IMR-90 (cell line): ENCODE results near the gene DAB1. TPM values are rescaled to one million over a fixed set of nuclear protein-coding genes. Genes with fewer than 3 reads are reported as not detected.

Source experiments
- ATAC-seq: fragments of 200-7000 bp; cut with Tn5 transposase; 2 replicates; pipeline ENCODE4 v1.9.1; 2020; ENCODE audit warnings: low read depth, mild to moderate bottlenecking, moderate library complexity
- BruUV-seq: library from RNA; stranded (reverse); fragments of 400-500 nt; replicated peaks from 2 replicates; lab custom pipeline; 2021; lab: Mats Ljungman, UMichigan
- CTCF ChIA-PET: fragments of 300-600 bp; formaldehyde crosslinking; extraction: SDS; loops from one replicate; lab custom pipeline; 2021; ENCODE audit warnings: antibody characterized with exemption; lab: Yijun Ruan, JAX
- POLR2A ChIA-PET: fragments of 300-600 bp; sonication (Branson Sonifier 250); formaldehyde crosslinking; loops from one replicate; lab custom pipeline; 2022; ENCODE audit warnings: antibody characterized with exemption; ENCODE audit not compliant: unreplicated experiment; lab: Charles Lee
- DNase-seq: peaks from one replicate; pipeline ENCODE4 v3.0.0; 2013
- H2AFZ ChIP-seq: replicated peaks from 2 replicates; pipeline ENCODE3; 2013; ENCODE audit warnings: low read length, mild to moderate bottlenecking; ENCODE audit not compliant: poor library complexity
- H2AK5ac ChIP-seq: 2 replicates; pipeline ENCODE4 v1.6.1; 2013; ENCODE audit warnings: low read depth, low read length, inconsistent platforms
- H2AK9ac ChIP-seq: replicated peaks from 2 replicates; pipeline ENCODE3; 2013; ENCODE audit warnings: mild to moderate bottlenecking, low read depth, low read length, moderate library complexity; ENCODE audit not compliant: poor library complexity
- H2BK120ac ChIP-seq: 2 replicates; pipeline ENCODE4 v1.6.1; 2013; ENCODE audit warnings: low read depth, low read length, inconsistent platforms
- H2BK15ac ChIP-seq: 3 replicates; pipeline ENCODE4 v1.6.1; 2013; ENCODE audit warnings: low read depth, low read length, inconsistent platforms
- H2BK20ac ChIP-seq: 2 replicates; pipeline ENCODE4 v1.6.1; 2013; ENCODE audit warnings: low read depth, mild to moderate bottlenecking, inconsistent platforms, low read length, moderate library complexity
- H2BK5ac ChIP-seq: 2 replicates; pipeline ENCODE4 v1.6.1; 2013; ENCODE audit warnings: mild to moderate bottlenecking, low read depth, low read length, inconsistent platforms; ENCODE audit not compliant: poor library complexity, severe bottlenecking
- H3K14ac ChIP-seq: replicated peaks from 2 replicates; pipeline ENCODE4 v1.6.1; 2013; ENCODE audit warnings: low read depth, low read length, inconsistent platforms
- H3K18ac ChIP-seq: 2 replicates; pipeline ENCODE4 v1.6.1; 2013; ENCODE audit warnings: low read depth, low read length, control low read depth
- H3K23ac ChIP-seq: 2 replicates; pipeline ENCODE4 v1.6.1; 2013; ENCODE audit warnings: low read depth, low read length, inconsistent platforms
- H3K27ac ChIP-seq: 2 replicates; pipeline ENCODE4 v1.5.1; 2013; ENCODE audit warnings: mild to moderate bottlenecking, control low read depth, low read length; ENCODE audit not compliant: insufficient read depth
- H3K27me3 ChIP-seq: 2 replicates; pipeline ENCODE4 v1.6.1; 2013; ENCODE audit warnings: low read length; ENCODE audit not compliant: control insufficient read depth, insufficient read depth
- H3K36me3 ChIP-seq: 2 replicates; pipeline ENCODE4 v1.6.1; 2013; ENCODE audit warnings: low read length, mixed read lengths; ENCODE audit not compliant: control insufficient read depth, insufficient read depth
- H3K4ac ChIP-seq: 2 replicates; pipeline ENCODE4 v1.6.1; 2013; ENCODE audit warnings: low read depth, low read length, inconsistent platforms
- H3K4me1 ChIP-seq: 2 replicates; pipeline ENCODE4 v1.6.1; 2013; ENCODE audit warnings: low read length, mixed read lengths; ENCODE audit not compliant: control insufficient read depth, insufficient read depth
- H3K4me2 ChIP-seq: 2 replicates; pipeline ENCODE4 v1.6.1; 2013; ENCODE audit warnings: low read depth, mild to moderate bottlenecking, control low read depth, low read length, moderate library complexity
- H3K4me3 ChIP-seq: 2 replicates; pipeline ENCODE4 v1.5.1; 2013; ENCODE audit warnings: low read depth, mild to moderate bottlenecking, control low read depth, low read length, moderate library complexity; ENCODE audit not compliant: insufficient read depth
- H3K56ac ChIP-seq: 2 replicates; pipeline ENCODE4 v1.6.1; 2013; ENCODE audit warnings: low read length, inconsistent platforms; ENCODE audit not compliant: insufficient read depth; ENCODE audit errors: extremely low read depth
- H3K79me1 ChIP-seq, 2 experiments: 2 replicates each; pipeline ENCODE4 v1.6.1; 2013; ENCODE audit warnings: low read length in 2 of 2, inconsistent platforms in 1 of 2, low read depth in 1 of 2
- H3K9ac ChIP-seq: 2 replicates; pipeline ENCODE4 v1.6.1; 2013; ENCODE audit warnings: low read depth, low read length, control low read depth
- H3K9me1 ChIP-seq: 2 replicates; pipeline ENCODE4 v1.6.1; 2013; ENCODE audit warnings: low read length, inconsistent platforms; ENCODE audit not compliant: insufficient read depth
- H3K9me3 ChIP-seq: 2 replicates; pipeline ENCODE4 v1.6.1; 2013; ENCODE audit warnings: low read length; ENCODE audit not compliant: control insufficient read depth, insufficient read depth
- H4K20me1 ChIP-seq: 2 replicates; pipeline ENCODE4 v1.6.1; 2013; ENCODE audit warnings: low read length, inconsistent platforms; ENCODE audit not compliant: insufficient read depth
- H4K5ac ChIP-seq: 2 replicates; pipeline ENCODE4 v1.6.1; 2013; ENCODE audit warnings: mild to moderate bottlenecking, low read depth, low read length, control low read depth
- H4K8ac ChIP-seq, 2 experiments: 2 replicates each; pipeline ENCODE4 v1.6.1; 2013; ENCODE audit warnings: low read depth in 2 of 2, low read length in 2 of 2, control low read depth in 1 of 2, inconsistent platforms in 1 of 2
- H4K91ac ChIP-seq: 2 replicates; pipeline ENCODE4 v1.6.1; 2013; ENCODE audit warnings: low read depth, low read length, inconsistent platforms; ENCODE audit not compliant: insufficient read depth
- POLR2A ChIP-seq: IDR thresholded peaks from 2 replicates; pipeline ENCODE4 v1.6.1; 2012; ENCODE audit warnings: mild to moderate bottlenecking, low read depth, low read length
- WGBS, 2 experiments: methylation state at CpG; one replicate each; pipeline versions ENCODE4 v1.1.5 to v1.1.7; 2013; ENCODE audit warnings: missing lambda C conversion rate in 2 of 2; ENCODE audit not compliant: insufficient read length in 1 of 2; ENCODE audit errors: extremely low coverage in 2 of 2; 5-methylcytosine and 5-hydroxymethylcytosine counted together
- dilution Hi-C: fragments of 300-500 bp; cut with HindIII; formaldehyde crosslinking; loops from one replicate; pipeline ENCODE4 v1.14.3; 2018; ENCODE audit warnings: low sequenced_read_pairs; ENCODE audit not compliant: unreplicated experiment
- in situ Hi-C: fragments of 300-500 bp; cut with MboI; formaldehyde crosslinking; loops from 3 replicates; pipeline ENCODE4 v1.14.3; 2019; ENCODE audit warnings: low sequenced_read_pairs, inconsistent platforms, mixed read lengths
- intact Hi-C: fragments of 100-400 bp; cut with micrococcal nuclease; formaldehyde crosslinking; loops from 2 replicates; pipeline ENCODE4 v1.10.0; 2022
- polyA plus RNA-seq, 3 experiments: library from polyadenylated mRNA; depleted of rRNA; stranded (reverse); fragments of >200 nt; gene quantifications; 2 replicates each; pipeline ENCODE4 v1.2.3, GENCODE V29; 2012; ENCODE audit warnings: low replicate concordance in 1 of 3
- total RNA-seq: library from RNA; depleted of rRNA; stranded (reverse); fragments of >200 nt; gene quantifications from 2 replicates; pipeline ENCODE4 v1.2.3, GENCODE V29; 2012

DAB1 gene
- total and polyA plus RNA-seq, 2 of the 4 experiments (the other 2 are of a cell fraction): 0.18 to 0.41 TPM

DNA sequence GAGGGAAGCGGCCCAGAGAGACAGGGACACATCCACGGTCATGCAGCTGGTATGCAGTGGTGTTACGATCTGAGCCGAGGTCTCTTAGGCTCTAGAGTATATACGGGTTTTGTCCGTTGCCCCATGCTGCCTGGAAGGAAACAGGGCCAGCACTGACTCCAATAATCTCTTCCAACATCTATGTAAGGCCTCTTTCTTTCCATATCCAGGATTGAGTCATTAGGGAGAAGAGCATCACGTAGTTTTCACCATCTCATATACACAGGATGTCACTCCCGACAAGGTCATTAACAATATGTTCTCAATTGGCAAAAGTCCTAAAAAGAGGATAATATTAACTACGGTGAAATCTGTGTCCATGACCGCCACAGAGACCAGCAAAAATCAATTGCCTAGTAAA is 462.4 kb downstream of the DAB1 start:
- no peak overlapping the region for H3K23ac ChIP-seq
- H3K9me3 ChIP-seq: no peaks in the 10 kb centered on the region
- DNase-seq (no peak), ATAC-seq (no peak)
- H3K9me1 ChIP-seq: no peaks in the 10 kb centered on the region
- H3K9ac ChIP-seq: no peak overlapping the region
- no peak overlapping the region for H2BK15ac ChIP-seq
- no peak overlapping the region for H4K5ac ChIP-seq
- no TSS peak for BruUV-seq
- H2AK5ac ChIP-seq: no peak overlapping the region
- no peak overlapping the region for H3K4ac ChIP-seq
- H3K14ac ChIP-seq: no peak overlapping the region
- H3K27ac ChIP-seq: no peak overlapping the region
- H3K27me3 ChIP-seq: no peaks in the 10 kb centered on the region; the same call in none of the 2 replicates
- no peak overlapping the region for H3K18ac ChIP-seq
- intact Hi-C loops (no loop called here), dilution Hi-C loops (no loop called here), in situ Hi-C loops (no loop called here)
- no peak overlapping the region for H3K4me2 ChIP-seq
- POLR2A ChIA-PET: no interaction called here
- no peak overlapping the region for H2AK9ac ChIP-seq
- H3K79me1 ChIP-seq: no peaks in the 10 kb centered on the region
- no peak overlapping the region for H2AFZ ChIP-seq
- no peaks in the 10 kb centered on the region for H3K4me1 ChIP-seq
- CTCF ChIA-PET: no interaction called here
- H4K91ac ChIP-seq: no peak overlapping the region
- no peak overlapping the region for H2BK120ac ChIP-seq
- H4K20me1 ChIP-seq: no peaks in the 10 kb centered on the region
- H2BK20ac ChIP-seq: no peak overlapping the region
- H2BK5ac ChIP-seq: no peak overlapping the region
- H4K8ac ChIP-seq: no peak overlapping the region
- H3K36me3 ChIP-seq: no peaks in the 10 kb centered on the region
- 72% methylated on average over 2 of the region's 10 CpGs; no CpG with 5 or more reads in 1 of the 2 experiments for WGBS, 2 experiments
- TF ChIP-seq POLR2A: no peak
- no peak overlapping the region for H3K56ac ChIP-seq
- no peak overlapping the region for H3K4me3 ChIP-seq
